Stimulated activated CD4-positive, alpha-beta T cell treated with anti-CD3 and anti-CD28 coated beads, TNF-alpha, amount 100 ng/mL, for 4 hours (primary cell): ENCODE data around the gene KCNH3.
"Not testable (repeated sequence)": the region's sequence is repeated elsewhere in the genome, so short reads cannot be mapped to it uniquely, and the experiment has no call there.

Experiments used
- DNase-seq, 3 experiments: peaks; one replicate each; pipeline ENCODE4 v3.0.0-alpha.2; 2020; ENCODE audit warnings: low read depth in 3 of 3

The KCNH3 gene

GRCh38 chr12:49525942-49526341 is 12.9 kb upstream of the KCNH3 start:
- DNase-seq = no peak

GRCh38 chr12:49527361-49528130 is 11.3 kb upstream of the KCNH3 start:
- DNase-seq = no peak

- no peak for DNase-seq
These were observed 9.4 kb upstream of the KCNH3 start for GRCh38 chr12:49529414-49529813.

- no peak for DNase-seq
These were observed 7.1 kb upstream of the KCNH3 start for GRCh38 chr12:49531745-49532144.

- no peak for DNase-seq
These were observed 5.5 kb upstream of the KCNH3 start for GRCh38 chr12:49533331-49533730.

- DNase-seq = not testable (repeated sequence)
These were observed 4.7 kb upstream of the KCNH3 start for GRCh38 chr12:49534122-49534521.

GRCh38 chr12:49534731-49535278 is 4.0 kb upstream of the KCNH3 start:
- no peak for DNase-seq

- no peak for DNase-seq
These were observed 2.8 kb upstream of the KCNH3 start for GRCh38 chr12:49535921-49536525.

GRCh38 chr12:49536526-49537071 is 2.2 kb upstream of the KCNH3 start:
- DNase-seq = no peak

- no peak for DNase-seq
These were observed 1.5 kb upstream of the KCNH3 start for GRCh38 chr12:49537231-49537751.

GRCh38 chr12:49537752-49538509 is 899 bp upstream of the KCNH3 start:
- DNase-seq = peak in 1 of 3 experiments; percentile 31

- DNase-seq = no peak
These were observed 787 bp downstream of the KCNH3 start for GRCh38 chr12:49539406-49540228.

GRCh38 chr12:49540229-49541139 is 1.7 kb downstream of the KCNH3 start:
- DNase-seq = no peak

- no peak for DNase-seq
These were observed 2.5 kb downstream of the KCNH3 start for GRCh38 chr12:49541140-49541861.

- no peak for DNase-seq
These were observed 3.2 kb downstream of the KCNH3 start for GRCh38 chr12:49541911-49542505.

GRCh38 chr12:49542592-49543160 is 3.8 kb downstream of the KCNH3 start:
- DNase-seq = no peak

GRCh38 chr12:49543221-49543913 is 4.5 kb downstream of the KCNH3 start:
- DNase-seq = no peak
